ENCODE results near the gene P3R3URF.

GRCh38 chr1:46136711-46137110, 39.6 kb downstream of the P3R3URF start:
- no peak for TF ChIP-seq YY1 (IDR thresholded peaks at IDR 0.05; ENCODE audit: insufficient read depth, insufficient read length)
- TF ChIP-seq SUZ12 (IDR thresholded peaks at IDR 0.05; ENCODE audit: extremely low read depth, insufficient read depth, insufficient read length) = no peak
- TF ChIP-seq ZNF274 (IDR thresholded peaks at IDR 0.05; ENCODE audit: low read depth, low read length) = no peak
